GM21423 (cell line): ENCODE data around the gene MLC1.

Experiments used
- ATAC-seq: cut with Tn5 transposase; IDR thresholded peaks from one replicate; pipeline ENCODE4 v1.9.1; 2021; ENCODE audit warnings: mild to moderate bottlenecking, moderate library complexity; ENCODE audit not compliant: unreplicated experiment

The MLC1 gene

DNA sequence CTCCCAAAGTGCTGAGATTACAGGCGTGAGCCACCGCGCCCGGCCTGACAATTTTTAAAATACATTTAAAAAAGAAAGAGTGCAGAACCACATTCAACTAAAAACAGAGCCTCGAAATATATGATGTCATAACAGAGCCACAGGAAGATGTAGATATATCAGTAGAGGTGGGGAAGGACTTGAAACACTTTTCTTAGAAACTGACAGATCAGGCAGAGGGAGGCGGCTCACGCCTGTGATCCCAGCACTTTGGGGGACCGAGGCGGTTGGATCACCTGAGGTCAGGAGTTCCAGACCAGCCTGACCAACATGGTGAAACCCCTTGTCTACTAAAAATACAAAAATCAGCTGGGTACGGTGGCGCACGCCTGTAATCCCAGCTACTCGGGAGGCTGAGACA, 7.0 kb downstream of the MLC1 start:
- ATAC-seq = no peak

DNA sequence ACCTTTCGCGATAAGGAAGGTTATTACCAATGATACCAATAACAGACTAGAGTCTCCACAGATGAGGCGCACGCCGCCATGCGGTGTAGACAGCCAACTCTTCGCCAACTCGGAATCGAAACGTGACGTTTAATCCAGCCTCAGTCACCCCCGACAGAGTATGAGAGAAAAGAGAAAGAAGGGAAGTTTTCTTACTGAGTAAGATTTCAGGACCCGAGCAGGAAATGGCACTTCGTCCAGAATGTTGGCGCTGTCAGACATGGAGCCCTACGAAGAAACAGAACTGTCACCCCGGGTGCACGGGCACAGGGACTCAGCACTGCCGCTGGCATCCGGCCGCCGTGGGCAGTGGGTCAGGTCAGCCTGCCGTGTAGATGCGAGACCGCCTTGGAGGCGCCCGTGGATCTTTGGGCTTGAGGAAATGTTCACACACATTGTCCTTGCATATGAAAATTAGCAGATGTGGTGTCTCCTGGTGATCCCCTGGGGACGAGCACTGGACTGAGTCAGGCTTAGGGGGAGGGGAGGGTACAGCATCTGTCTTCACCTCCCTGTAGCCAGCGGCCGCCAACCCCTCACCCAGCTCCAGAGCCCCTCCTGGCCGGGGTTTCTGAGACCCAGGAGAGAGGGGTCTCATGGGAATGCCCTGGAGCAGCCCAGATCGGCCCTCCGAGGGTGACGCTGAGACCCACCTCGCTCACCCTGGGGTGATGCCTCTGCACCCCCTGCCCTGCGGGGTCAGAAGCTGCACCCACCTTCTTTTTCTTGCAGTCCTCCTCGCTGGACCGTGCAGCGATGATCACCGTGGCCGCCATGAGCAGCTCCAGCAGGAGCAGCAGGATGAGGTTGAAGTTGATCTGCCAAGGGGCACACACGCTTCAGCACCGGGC, 8.3 kb downstream of the MLC1 start:
- no peak for ATAC-seq

- ATAC-seq = no peak
These were observed 10.4 kb downstream of the MLC1 start for GRCh38 chr22:50074551-50075530.

DNA sequence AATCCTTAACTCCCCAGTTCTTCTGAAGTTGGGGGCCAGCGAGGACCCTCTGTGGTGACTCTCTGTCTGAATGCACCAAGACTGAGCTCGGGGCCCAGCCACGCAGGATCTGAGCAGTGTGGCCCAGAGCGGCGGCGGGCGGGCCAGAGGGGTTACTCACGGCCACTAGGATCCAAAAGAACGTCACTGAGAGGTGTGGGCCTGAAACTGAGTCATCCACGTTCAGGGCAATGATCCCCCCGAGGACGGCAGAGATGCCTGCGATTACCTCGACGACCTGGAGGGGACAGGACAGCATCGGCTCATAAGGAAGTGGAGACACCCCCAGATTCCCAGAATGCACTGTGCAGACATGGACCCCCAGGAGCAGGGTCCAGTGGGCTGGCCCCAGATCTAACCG, 11.2 kb downstream of the MLC1 start:
- no peak for ATAC-seq

GRCh38 chr22:50072714-50073538, 12.3 kb downstream of the MLC1 start:
- ATAC-seq = no peak

DNA sequence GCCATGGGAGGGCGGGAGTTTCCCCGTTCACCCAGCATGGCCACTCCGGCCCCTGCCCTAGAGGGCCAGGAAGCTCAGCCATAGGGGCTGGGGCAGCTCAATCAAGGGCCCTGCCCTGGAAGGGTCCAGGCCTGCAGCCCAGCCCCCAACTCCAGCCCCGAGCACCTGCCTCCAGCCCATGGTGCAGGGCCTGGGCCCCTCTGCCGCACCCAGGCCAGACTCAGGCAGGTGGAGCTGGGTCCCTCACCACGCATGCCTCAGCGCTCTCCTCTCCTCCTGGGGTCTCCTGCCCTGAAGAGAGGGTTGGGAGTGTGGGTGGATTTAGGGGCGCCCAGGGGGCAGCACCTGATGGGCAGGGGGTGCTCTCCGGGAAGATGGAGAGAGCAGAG, 13.1 kb downstream of the MLC1 start:
- ATAC-seq = no peak

DNA sequence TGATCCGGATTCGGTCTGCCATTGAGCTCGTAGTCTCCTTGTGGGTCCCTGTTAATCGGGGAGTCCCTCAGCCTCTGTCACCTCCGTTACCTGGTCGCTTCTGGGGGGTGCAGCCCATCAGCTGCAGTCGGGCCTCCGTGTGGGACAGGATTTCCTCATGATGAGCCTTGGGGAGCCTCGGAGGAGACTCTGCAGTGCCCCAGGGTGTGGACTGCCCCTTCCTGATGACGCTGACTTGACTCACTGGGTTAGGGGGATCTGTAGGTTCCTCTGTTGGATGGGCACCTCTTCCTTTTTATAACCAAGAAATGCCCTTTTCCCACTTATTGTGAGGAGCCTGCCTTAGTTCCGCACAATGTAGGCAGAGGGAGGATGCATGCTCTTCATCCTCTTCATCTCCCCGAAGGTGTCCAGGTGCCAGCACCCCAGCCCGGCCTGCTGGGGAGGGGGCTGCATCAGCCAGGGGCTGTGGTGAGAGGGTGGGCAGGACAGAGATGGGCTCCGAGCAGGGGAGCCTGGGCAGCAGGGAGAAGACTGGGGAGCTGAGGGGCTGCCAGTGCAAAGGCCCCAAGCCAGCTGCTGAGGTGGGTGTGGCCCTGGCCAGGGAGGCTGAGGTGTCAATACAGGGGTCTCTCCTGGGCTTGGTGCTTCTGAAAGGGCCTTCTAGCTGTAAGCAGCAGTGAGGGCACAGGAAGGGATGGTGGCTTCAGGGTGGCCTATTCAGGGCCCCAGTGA, 13.6 kb downstream of the MLC1 start:
- ATAC-seq = no peak

DNA sequence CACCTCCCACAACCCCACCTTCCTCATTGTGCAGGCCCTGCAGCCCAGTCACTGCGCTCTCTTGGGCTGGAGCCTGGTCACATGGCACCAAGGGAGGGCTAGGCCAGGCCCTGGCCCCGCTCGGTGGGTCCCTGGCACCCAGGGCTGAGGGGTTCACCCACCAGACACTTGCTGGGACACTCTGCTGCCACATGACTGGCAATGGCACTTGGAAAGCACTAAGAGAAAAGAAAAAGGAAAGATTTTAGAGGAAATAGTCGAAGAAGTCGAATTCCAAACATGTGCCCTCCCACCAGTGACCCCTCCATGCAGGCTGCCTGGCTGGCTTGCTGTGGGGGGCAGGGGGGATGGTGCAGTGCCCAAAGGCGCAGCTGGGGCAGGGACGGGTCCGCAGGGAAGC, 14.9 kb downstream of the MLC1 start:
- no peak for ATAC-seq

DNA sequence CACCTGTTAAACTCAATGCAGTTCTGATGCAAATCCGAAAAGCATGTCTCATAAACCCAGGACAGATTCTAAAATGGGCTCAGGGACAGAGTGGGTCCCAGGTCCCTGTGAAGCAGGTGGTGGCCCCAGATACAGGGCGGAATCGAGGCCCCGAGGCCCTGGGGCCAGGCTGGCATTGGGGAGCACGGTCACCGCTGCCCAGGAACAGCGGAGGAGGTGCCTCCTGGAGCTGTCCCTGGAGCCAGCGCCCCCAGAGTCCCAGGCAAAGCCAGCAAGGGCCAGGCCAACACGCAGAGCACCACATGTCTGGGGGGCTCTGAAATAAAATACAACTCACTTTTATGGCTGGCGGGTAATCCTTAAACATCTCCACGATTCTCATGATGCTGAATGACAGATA, 17.1 kb downstream of the MLC1 start:
- ATAC-seq = no peak

- no peak for ATAC-seq
These were observed 18.0 kb downstream of the MLC1 start for GRCh38 chr22:50067244-50067643.

GRCh38 chr22:50064453-50064852, 20.8 kb downstream of the MLC1 start:
- ATAC-seq = no peak

DNA sequence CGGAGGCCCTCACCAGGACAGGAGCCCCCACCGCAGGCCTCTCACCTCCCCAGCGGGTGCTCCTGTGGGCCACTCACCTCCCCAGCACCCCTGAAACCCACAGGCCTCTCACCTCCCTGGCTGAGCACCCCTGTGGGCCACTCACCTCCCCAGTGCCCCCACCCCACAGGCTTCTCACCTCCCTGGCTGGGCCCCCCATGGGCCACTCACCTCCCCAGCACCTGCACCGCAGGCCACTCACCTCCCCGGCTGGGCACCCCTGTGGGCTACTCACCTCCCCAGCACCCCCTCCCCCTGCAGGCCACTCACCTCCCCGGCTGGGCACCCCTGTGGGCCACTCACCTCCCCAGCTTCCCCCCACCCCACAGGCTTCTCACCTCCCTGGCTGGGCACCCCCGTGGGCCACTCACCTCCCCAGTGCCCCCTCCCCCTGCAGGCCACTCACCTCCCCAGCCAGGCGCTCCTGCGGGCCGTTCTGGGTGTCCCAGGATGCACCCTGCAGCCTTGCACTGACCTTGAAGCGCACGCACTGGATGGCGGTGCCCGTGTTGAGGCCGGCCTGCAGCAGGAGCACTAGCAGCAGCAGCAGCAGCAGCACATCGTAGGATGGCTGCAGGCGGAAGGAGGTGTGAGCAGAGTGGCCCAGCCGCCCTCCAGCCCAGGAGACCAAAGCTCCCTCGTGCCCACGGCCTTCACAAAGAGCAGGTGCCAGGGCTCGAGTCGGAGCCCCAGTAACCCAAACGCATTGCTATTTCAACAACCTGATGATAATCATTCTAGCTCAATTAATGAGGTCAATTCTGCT, 21.4 kb downstream of the MLC1 start:
- no peak for ATAC-seq

DNA sequence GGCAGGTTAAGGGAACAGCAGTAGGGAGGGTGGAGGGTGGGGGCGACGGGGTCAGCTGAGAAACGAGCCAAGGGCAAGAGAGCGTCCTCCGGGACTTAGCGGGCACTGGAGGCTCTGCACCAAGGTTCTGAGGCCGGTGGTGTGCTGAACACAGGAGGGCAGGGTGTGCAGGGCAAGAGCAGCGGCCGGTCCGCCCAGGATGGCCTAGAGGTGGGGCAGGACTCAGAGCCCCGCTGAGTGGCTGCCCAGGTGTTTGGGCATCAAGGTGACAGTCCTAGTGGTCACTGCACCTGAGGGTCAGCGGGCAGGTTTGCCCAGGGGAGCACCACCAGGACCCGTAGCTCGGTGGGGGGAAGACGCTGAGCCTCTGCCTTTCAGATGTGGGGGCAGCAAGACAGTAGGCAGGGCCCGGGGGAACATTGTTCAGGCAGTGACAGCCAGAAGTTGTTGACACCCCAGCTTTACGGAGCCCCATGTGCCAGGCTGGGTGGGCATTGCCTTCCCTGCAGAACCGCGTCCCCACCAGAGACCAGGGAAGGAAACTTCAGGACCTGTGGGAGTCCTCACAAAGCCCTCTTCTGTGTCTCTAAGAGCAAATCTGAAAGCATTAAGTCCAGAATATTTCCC, 22.6 kb downstream of the MLC1 start:
- no peak for ATAC-seq

DNA sequence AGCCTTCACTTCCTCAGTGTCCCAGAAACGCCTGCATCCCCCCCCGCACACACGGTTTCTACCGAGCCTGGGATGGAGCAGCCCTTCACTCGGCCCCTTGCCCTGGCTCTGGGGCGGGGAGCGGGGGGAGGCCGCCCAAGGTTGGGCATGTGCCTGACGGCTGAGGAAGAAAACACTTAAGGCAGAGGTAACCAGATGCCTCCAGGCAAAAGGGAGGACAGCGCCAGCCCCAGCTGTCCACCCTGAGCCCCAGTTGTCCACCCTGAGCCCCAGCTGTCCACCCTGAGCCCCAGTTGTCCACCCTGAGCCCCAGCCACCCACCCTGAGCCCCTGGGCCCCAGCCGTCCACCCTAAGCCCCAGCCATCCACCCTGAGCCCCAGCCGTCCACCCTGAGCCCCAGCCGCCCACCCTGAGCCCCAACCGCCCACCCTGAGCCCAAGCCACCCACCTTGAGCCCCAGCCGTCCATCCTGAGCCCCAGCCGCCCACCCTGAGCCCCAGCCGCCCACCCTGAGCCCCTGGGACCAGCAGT, 23.3 kb downstream of the MLC1 start:
- no peak for ATAC-seq

DNA sequence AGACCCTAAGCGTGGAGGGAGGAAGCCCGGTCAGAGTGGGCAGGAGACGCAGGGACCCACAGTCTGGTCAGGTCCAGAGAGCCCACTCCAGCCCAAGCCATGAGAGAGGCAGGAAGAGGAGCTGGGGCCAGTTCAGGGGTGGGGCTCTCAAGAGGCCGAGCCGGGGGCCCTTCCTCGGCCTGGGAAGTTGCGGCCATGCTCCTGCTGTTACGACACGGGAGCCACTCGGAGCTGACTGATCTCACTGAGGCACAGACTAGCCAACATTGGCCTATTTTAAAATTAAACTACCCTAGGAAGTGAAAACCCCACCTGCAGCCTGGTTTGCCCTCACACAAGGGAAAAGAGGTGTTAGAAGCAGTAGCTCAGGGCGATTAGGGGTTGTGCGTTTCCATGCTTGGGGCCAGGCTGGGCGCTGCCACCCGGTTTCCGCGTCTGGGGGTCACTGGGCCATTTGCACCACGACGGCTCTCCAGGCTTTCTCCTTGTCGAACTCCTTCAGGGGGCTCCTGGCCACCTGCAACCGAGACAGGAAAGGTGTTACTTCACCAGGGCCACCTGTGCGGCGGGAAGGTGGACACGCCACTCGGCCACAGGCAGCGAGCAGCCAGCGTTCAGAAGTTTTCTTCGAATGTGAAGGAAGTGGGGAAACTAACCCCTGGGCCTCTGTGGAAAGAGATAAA, 23.9 kb downstream of the MLC1 start:
- no peak for ATAC-seq

- no peak for ATAC-seq
These were observed 24.6 kb downstream of the MLC1 start for GRCh38 chr22:50060441-50061140.

- no peak for ATAC-seq
These were observed 25.4 kb downstream of the MLC1 start for GRCh38 chr22:50059881-50060262.
